ENCODE measurements around the gene PPEF1. TPM values are rescaled to one million over a fixed set of nuclear protein-coding genes. Genes with fewer than 3 reads are reported as not detected.

Gene PPEF1
- 0.28 TPM for total RNA-seq
- 1.1 TPM for polyA plus RNA-seq
- long read RNA-seq, donor 1, result 0 reads
- long read RNA-seq, donor 2, result 0 reads
- long read RNA-seq, donor 3, result 0 reads
- long read RNA-seq, donor 4, result 0 reads
- long read RNA-seq, donor 5, result 0 reads
- long read RNA-seq, donor 6, result 0 reads
- long read RNA-seq, donor 7, result 0 reads
- long read RNA-seq, donor 8, result 0 reads
- long read RNA-seq, donor 9, result 0 reads
- long read RNA-seq, donor 10, result 0 reads

GRCh38 chrX:18707426-18708049, at the start of gene PPEF1:
Gene PPEF1, plus strand, starts transcription at chrX:18707645. Its CDS starts 136 bp downstream, at chrX:18707781.
- Histone ChIP-seq H3K4me3 (ENCODE audit: low read length in 2 of 2) (no peak within 1 kb of the TSS), H3K4me1 (ENCODE audit: control insufficient read depth in 2 of 2, insufficient read depth in 2 of 2, low read length in 2 of 2) (no peaks in the 10 kb centered on the region), H3K9me3 (ENCODE audit: control insufficient read depth in 2 of 2, insufficient read depth in 1 of 2, low read length in 1 of 2) (no peaks in the 10 kb centered on the region), H3K36me3 (ENCODE audit: control insufficient read depth in 2 of 2, insufficient read depth in 2 of 2, low read length in 1 of 2) (no peaks in the 10 kb centered on the region), H3K27ac (ENCODE audit: low read depth in 1 of 2, low read length in 1 of 2) (no peak within 1 kb of the TSS), H3K27me3 (ENCODE audit: control insufficient read depth in 2 of 2, insufficient read depth in 1 of 2, low read length in 1 of 2) (no peaks in the 10 kb centered on the region)
- DNase-seq (ENCODE audit: low read depth in 6 of 9, low spot score in 9 of 9), result no peak
- 16% methylated on average over 8 of the region's 8 CpGs for WGBS

GRCh38 chrX:18661273-18661672, 46.2 kb upstream of the PPEF1 start:
- no peaks in the 10 kb centered on the region for H3K4me1 ChIP-seq (ENCODE audit: control insufficient read depth in 2 of 2, insufficient read depth in 2 of 2, low read length in 2 of 2)
- H3K4me3 ChIP-seq (ENCODE audit: low read length in 2 of 2), result no peak overlapping the region
- no peaks in the 10 kb centered on the region for H3K36me3 ChIP-seq (ENCODE audit: control insufficient read depth in 2 of 2, insufficient read depth in 2 of 2, low read length in 1 of 2)
- no peaks in the 10 kb centered on the region for H3K9me3 ChIP-seq (ENCODE audit: control insufficient read depth in 2 of 2, insufficient read depth in 1 of 2, low read length in 1 of 2)
- no peaks in the 10 kb centered on the region for H3K27me3 ChIP-seq (ENCODE audit: control insufficient read depth in 2 of 2, insufficient read depth in 1 of 2, low read length in 1 of 2)
- H3K27ac ChIP-seq (ENCODE audit: low read depth in 1 of 2, low read length in 1 of 2), result no peak overlapping the region
- 97% methylated on average over 12 of the region's 12 CpGs for WGBS
- DNase-seq (ENCODE audit: low read depth in 6 of 9, low spot score in 9 of 9), result no peak

- WGBS, result 95% methylated on average over 8 of the region's 8 CpGs
Measured at GRCh38 chrX:18664947-18665346, 42.5 kb upstream of the PPEF1 start.

DNA sequence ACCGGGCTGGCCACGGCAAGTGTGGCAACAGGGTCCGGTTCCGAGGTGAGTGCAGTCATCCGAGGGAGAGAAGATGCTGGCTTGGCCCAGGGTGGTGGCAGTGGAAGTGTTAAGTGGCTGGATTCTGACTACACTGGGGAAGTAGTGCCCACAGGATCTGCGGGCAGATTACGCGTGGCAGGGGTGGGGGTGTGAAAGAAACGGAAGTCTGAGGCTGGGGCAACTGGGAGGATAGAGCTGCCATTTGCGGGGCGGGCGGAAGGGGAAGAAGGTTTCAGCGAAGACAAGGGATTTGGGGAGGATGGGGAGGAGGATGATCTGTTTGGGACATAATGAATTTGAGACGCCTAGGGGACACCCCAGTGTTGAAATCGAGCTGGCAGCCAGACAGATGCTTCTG, 40.8 kb upstream of the PPEF1 start:
- no peaks in the 10 kb centered on the region for H3K9me3 ChIP-seq (ENCODE audit: control insufficient read depth in 2 of 2, insufficient read depth in 1 of 2, low read length in 1 of 2)
- H3K27me3 ChIP-seq (ENCODE audit: control insufficient read depth in 2 of 2, insufficient read depth in 1 of 2, low read length in 1 of 2), result no peaks in the 10 kb centered on the region
- DNase-seq (ENCODE audit: low read depth in 6 of 9, low spot score in 9 of 9), result no peak
- 72% methylated on average over 15 of the region's 15 CpGs for WGBS
- H3K27ac ChIP-seq (ENCODE audit: low read depth in 1 of 2, low read length in 1 of 2), result no peak overlapping the region
- no peaks in the 10 kb centered on the region for H3K4me1 ChIP-seq (ENCODE audit: control insufficient read depth in 2 of 2, insufficient read depth in 2 of 2, low read length in 2 of 2)
- H3K36me3 ChIP-seq (ENCODE audit: control insufficient read depth in 2 of 2, insufficient read depth in 2 of 2, low read length in 1 of 2), result no peaks in the 10 kb centered on the region
- H3K4me3 ChIP-seq (ENCODE audit: low read length in 2 of 2), result no peak overlapping the region

More at GRCh38 chrX:18664947-18665346, 42.5 kb upstream of the PPEF1 start:
- H3K4me3 ChIP-seq (ENCODE audit: low read length in 2 of 2), result no peak overlapping the region
- no peaks in the 10 kb centered on the region for H3K27me3 ChIP-seq (ENCODE audit: control insufficient read depth in 2 of 2, insufficient read depth in 1 of 2, low read length in 1 of 2)
- no peak overlapping the region for H3K27ac ChIP-seq (ENCODE audit: low read depth in 1 of 2, low read length in 1 of 2)
- no peaks in the 10 kb centered on the region for H3K36me3 ChIP-seq (ENCODE audit: control insufficient read depth in 2 of 2, insufficient read depth in 2 of 2, low read length in 1 of 2)
- no peaks in the 10 kb centered on the region for H3K9me3 ChIP-seq (ENCODE audit: control insufficient read depth in 2 of 2, insufficient read depth in 1 of 2, low read length in 1 of 2)
- no peak for DNase-seq (ENCODE audit: low read depth in 6 of 9, low spot score in 9 of 9)
- H3K4me1 ChIP-seq (ENCODE audit: control insufficient read depth in 2 of 2, insufficient read depth in 2 of 2, low read length in 2 of 2), result no peaks in the 10 kb centered on the region

GRCh38 chrX:18668071-18668835, 39.2 kb upstream of the PPEF1 start:
- H3K4me3 ChIP-seq (ENCODE audit: low read length in 2 of 2), result no peak overlapping the region
- DNase-seq (ENCODE audit: low read depth in 6 of 9, low spot score in 9 of 9), result peak in 3 of 9 donors; percentile 4 to 43 (median 15)
- 48% methylated on average over 15 of the region's 15 CpGs for WGBS
- H3K27me3 ChIP-seq (ENCODE audit: control insufficient read depth in 2 of 2, insufficient read depth in 1 of 2, low read length in 1 of 2), result no peaks in the 10 kb centered on the region
- H3K4me1 ChIP-seq (ENCODE audit: control insufficient read depth in 2 of 2, insufficient read depth in 2 of 2, low read length in 2 of 2), result no peaks in the 10 kb centered on the region
- peak overlapping the region in 1 of 2 donors; percentile 68 for H3K27ac ChIP-seq (ENCODE audit: low read depth in 1 of 2, low read length in 1 of 2)
- H3K36me3 ChIP-seq (ENCODE audit: control insufficient read depth in 2 of 2, insufficient read depth in 2 of 2, low read length in 1 of 2), result no peaks in the 10 kb centered on the region
- no peaks in the 10 kb centered on the region for H3K9me3 ChIP-seq (ENCODE audit: control insufficient read depth in 2 of 2, insufficient read depth in 1 of 2, low read length in 1 of 2)

DNA sequence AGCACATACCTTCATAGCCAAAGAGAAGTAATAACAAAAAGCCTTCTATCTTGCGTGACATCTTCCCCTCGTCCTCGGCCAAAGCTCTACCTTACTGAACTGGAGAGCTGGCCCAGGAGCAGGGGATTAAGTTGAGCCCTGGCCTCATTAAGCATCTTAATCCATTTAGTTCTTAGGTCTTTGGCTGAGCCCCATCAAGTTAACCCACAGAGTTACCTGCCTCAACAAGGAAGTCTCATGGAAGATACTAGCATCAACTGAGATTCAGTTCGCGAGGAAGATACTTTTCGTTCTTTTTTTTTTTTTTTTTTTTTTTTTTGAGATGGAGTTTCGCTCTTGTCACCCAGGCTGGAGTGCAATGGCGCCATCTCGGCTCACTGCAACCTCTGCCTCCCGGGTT, 35.4 kb upstream of the PPEF1 start, which contains the start of gene RS1:
RS1 (minus strand) TSS at position 101 of the 400 bp plus-strand sequence; CDS start at position 61, 40 bp downstream.
- Histone ChIP-seq H3K4me3 (ENCODE audit: low read length in 2 of 2) (no peak within 1 kb of the TSS), H3K27ac (ENCODE audit: low read depth in 1 of 2, low read length in 1 of 2) (no peak within 1 kb of the TSS), H3K27me3 (ENCODE audit: control insufficient read depth in 2 of 2, insufficient read depth in 1 of 2, low read length in 1 of 2) (no peaks in the 10 kb centered on the region), H3K4me1 (ENCODE audit: control insufficient read depth in 2 of 2, insufficient read depth in 2 of 2, low read length in 2 of 2) (peaks cover 0 to 3% of the 10 kb centered on the region in 2 donors), H3K9me3 (ENCODE audit: control insufficient read depth in 2 of 2, insufficient read depth in 1 of 2, low read length in 1 of 2) (peaks cover 0 to 5% of the 10 kb centered on the region in 2 donors), H3K36me3 (ENCODE audit: control insufficient read depth in 2 of 2, insufficient read depth in 2 of 2, low read length in 1 of 2) (no peaks in the 10 kb centered on the region)
- 96% methylated on average over 9 of the region's 10 CpGs for WGBS
- no peak for DNase-seq (ENCODE audit: low read depth in 6 of 9, low spot score in 9 of 9)

DNA sequence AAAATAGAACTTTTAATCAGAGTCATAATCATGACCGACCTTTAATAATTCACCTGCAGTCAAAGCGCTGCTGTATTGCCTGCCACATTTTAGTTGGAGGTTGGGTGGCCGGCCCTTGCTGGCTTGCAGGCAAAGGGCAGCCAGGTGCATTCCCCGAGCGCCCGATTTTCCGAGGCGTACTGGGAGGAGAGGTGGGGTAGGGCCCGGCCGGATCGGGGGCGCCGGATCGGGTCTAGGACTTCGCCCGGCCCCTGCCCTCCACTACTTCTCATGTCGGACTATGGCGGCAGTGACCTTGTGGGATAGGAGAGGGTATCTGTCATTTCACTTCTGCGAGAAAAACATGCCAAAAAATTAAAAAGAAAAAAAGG, 33.0 kb upstream of the PPEF1 start:
- peaks cover 0 to 5% of the 10 kb centered on the region in 2 donors for H3K9me3 ChIP-seq (ENCODE audit: control insufficient read depth in 2 of 2, insufficient read depth in 1 of 2, low read length in 1 of 2)
- WGBS, result under 1% methylated on average over 19 of the region's 19 CpGs
- DNase-seq (ENCODE audit: low read depth in 6 of 9, low spot score in 9 of 9), result peak in 1 of 9 donors; percentile 7

GRCh38 chrX:18674788-18675735, 32.4 kb upstream of the PPEF1 start:
- peaks cover 0 to 3% of the 10 kb centered on the region in 2 donors for H3K4me1 ChIP-seq (ENCODE audit: control insufficient read depth in 2 of 2, insufficient read depth in 2 of 2, low read length in 2 of 2)
- H3K4me3 ChIP-seq (ENCODE audit: low read length in 2 of 2), result peak overlapping the region; percentile 71 to 73
- H3K9me3 ChIP-seq (ENCODE audit: control insufficient read depth in 2 of 2, insufficient read depth in 1 of 2, low read length in 1 of 2), result peaks cover 0 to 5% of the 10 kb centered on the region in 2 donors
- 2% methylated on average over 74 of the region's 74 CpGs for WGBS
- no peaks in the 10 kb centered on the region for H3K27me3 ChIP-seq (ENCODE audit: control insufficient read depth in 2 of 2, insufficient read depth in 1 of 2, low read length in 1 of 2)
- no peaks in the 10 kb centered on the region for H3K36me3 ChIP-seq (ENCODE audit: control insufficient read depth in 2 of 2, insufficient read depth in 2 of 2, low read length in 1 of 2)
- peak; percentile 60 to 90 (median 71) for DNase-seq (ENCODE audit: low read depth in 6 of 9, low spot score in 9 of 9)
- H3K27ac ChIP-seq (ENCODE audit: low read depth in 1 of 2, low read length in 1 of 2), result peak overlapping the region; percentile 86 to 91

More for the DNA sequence above, 33.0 kb upstream of the PPEF1 start:
- Histone ChIP-seq H3K4me3 (ENCODE audit: low read length in 2 of 2) (peak overlapping the region; percentile 71 to 73), H3K27me3 (ENCODE audit: control insufficient read depth in 2 of 2, insufficient read depth in 1 of 2, low read length in 1 of 2) (no peaks in the 10 kb centered on the region), H3K4me1 (ENCODE audit: control insufficient read depth in 2 of 2, insufficient read depth in 2 of 2, low read length in 2 of 2) (peaks cover 0 to 3% of the 10 kb centered on the region in 2 donors), H3K27ac (ENCODE audit: low read depth in 1 of 2, low read length in 1 of 2) (peak overlapping the region; percentile 38 to 70), H3K36me3 (ENCODE audit: control insufficient read depth in 2 of 2, insufficient read depth in 2 of 2, low read length in 1 of 2) (no peaks in the 10 kb centered on the region)
